HG03442 (cell line): ENCODE measurements around the gene TSPYL1.

Experiments
- ATAC-seq: cut with Tn5 transposase; IDR thresholded peaks from one replicate; pipeline ENCODE4 v1.9.1; 2021; ENCODE audit warnings: mild to moderate bottlenecking, moderate library complexity; ENCODE audit not compliant: unreplicated experiment

The TSPYL1 gene

DNA sequence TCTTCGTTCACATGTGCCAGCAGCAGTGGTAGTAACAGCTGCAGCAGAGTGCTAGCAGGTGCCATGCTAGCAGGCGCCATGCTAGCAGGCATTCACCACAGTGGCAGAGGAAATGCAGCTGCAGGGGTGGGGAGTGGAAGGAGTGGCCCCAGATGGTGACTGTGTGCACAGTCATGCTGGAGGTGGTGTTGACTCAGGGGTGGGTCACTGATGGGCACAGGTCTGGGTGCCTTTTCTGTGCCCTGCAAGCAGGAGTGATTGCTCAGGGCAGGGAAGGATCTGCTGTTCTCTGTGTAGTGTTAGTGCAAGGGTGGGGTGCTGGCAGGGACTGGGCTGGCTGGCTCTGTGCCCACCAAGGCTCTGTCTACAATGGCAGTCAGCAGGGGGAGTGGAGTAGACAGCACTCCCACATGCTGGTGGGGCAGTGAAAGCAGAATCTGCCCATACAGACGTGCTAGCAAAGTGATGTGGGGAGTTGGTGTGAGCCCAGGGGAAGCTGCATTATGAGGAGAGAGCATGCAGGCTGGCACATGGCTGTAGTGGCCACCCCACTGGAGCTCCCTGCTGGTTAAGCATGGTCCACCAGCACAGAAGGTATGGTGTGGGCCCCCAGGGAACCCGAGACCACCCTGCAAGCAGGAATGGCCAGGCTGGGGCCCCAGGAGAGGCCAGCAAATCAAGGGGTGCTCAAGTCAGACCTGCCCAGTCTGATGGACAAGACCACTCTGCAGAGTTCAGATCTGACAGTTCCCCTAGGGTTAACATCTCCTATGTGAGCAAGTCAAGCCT lies 14.5 kb downstream of the TSPYL1 start:
- no peak for ATAC-seq

DNA sequence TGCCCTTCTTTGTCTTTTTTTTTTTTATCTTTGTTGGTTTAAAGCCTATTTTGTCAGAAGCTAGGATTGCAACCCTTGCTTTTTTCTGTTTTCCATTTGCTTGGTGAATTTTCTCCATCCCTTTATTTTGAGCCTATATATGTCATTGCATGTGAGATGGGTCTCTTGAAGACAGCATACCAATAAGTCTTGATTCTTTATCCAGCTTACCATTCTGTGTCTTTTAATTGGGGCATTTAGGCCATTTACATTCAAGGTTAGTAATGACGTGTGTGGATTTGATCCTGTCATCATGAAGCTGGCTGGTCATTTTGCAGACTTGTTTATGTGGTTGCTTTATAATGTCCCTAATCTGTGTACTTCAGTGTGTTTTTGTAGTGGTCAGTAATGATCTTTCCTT lies 16.4 kb downstream of the TSPYL1 start:
- ATAC-seq = no peak

DNA sequence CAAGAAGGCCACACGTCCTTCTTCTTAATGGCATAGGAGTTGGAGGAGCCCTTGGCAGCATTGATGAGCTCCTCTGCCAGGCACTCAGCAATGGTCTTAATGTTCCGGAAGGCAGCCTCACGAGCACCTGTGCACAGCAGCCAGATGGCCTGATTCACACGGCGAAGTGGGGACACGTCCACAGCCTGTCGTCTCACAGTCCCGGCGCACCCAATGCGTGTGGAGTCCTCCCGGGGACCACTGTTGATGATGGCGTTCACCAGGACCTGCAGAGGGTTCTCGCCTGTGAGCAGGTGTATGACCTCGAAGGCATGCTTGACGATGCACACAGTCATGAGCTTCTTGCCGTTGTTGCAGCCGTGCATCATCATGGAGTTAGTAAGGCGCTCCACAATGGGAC lies 21.2 kb downstream of the TSPYL1 start:
- no peak for ATAC-seq

DNA sequence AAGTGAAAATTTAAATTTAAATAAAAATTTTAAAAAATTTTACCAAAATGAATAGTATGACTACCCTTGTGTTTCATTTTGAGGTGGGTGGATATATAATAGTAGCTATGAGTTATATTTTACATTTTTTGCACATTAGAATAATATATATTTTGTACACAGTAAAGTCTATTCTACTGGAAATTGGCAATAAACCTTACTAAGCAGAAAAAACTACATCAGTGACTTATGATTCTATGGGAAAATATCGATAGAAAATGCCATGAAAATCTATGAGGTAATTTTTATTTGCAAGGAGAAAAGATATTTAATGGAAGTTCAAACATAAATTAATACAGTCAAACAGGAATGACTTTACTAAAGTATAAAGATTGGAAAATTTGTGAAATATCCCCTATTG lies 23.0 kb downstream of the TSPYL1 start:
- ATAC-seq = no peak

DNA sequence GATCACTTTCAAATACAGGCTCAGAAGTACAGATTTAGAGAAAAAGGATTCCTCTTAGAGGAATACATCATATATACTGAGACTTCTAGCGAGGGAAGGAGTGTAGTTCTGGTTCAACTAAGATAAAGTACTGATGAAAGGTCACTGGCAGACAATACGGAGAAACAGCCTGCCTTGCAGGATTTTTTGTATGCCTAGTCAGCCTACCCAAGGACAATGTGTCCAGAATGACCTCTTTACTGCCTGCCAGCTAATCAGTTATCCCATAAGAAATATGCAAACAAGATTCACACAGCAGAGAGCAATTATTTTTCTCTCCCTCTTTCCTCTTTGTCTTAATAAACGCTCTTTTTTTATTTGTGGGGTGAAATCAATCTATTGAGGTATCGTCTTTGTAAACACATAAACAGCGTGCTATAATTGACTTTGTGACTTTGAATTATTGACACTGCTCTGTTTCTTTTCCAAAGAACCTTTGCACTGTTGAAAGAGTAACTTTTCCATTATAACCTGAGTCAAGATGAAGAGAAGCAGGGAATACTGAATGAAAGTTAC lies 24.4 kb downstream of the TSPYL1 start:
- ATAC-seq = no peak

DNA sequence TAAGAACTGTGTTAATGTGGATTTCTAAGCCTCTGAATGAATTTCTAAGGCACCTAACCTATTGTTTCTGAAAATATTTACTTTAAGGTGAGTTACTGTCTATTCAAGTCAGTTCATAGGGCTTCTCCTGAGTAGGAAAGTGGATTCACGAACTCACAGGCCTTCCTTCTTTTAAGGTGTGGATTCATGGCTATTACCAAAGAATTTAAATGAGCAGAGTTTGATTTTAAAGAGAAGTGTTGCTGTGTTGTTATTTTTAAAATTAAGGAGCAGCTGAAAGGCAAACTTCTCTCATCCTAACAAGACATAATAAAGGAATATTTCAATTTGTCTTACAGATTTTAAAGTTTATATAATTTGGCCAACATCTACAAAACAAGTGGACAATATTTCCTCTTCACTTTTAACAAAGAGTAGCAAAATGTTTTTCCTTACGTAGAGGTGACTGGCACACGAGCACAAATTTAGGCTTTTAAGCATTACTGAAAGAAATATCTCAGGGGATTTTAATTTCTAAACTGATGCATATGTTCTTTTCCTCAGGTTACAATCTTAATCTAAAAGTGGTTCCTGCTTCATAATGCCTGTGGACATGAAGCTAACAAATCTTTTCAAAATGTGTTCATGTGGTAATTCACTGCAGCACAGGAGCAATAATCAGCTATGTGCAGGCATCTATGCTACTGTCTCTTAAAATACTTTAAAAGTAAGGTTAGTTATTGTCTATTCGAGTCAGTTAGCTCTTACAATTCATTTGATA lies 25.3 kb downstream of the TSPYL1 start:
- ATAC-seq = peak; percentile 18

DNA sequence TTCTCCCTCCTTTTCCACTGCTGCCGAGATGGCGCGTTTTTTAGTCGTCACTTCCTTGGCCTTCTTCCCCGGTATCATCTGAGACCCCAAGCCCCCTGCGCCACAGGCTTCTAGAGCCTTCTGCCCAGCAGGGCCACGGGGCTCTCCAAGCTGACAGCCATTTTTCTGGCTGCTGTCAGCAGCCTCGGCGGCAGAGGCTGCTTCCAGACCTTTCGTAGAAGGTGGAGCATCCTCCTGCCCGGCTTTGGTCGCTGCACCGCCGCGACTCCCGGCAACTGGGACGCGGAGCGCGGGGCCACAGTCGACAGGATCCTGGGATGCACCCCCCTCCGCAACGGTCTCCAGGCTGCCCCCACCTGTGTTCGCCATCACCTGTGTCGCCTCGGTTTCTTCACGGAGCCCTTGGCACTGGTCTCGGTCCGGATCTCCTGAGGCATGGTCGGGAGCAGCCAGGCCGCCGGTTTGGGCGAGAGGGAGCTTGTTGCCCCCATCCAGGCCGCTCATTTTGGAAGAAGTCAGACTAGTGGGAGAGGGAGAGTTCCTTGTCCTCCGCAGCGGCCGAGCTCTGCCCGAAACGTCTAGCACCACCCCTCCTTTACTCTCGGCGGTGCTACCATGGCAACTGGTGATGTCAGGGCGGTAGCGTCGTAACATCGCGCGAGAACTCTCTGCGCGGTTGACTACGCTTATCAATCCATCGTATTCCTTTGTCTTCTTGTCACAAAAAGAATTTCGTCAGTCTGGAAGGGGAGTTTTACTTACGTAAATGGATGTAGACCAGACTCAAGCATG lies 26.0 kb downstream of the TSPYL1 start, which contains the start of gene TSPYL4:
Gene TSPYL4 (minus strand): TSS at position 571 of the 792 bp plus-strand sequence. CDS start 67 bp downstream, at position 504.
- peak; percentile 100 for ATAC-seq

DNA sequence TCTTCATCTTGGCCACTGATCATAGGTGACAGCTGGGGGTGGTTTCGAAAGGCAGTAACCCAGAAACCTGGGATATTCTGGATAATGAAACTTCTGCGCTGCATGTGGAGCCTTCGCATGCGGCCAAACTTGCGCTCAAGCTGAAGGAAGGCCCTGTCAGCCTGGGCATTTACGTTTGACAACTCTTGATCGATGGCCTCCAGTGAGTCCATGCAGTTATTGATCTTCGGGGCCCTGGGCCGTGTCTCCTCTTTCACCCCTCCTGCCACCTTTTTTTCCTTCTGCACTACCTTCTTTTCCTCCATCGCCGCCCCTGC lies 26.6 kb downstream of the TSPYL1 start:
- no peak for ATAC-seq

DNA sequence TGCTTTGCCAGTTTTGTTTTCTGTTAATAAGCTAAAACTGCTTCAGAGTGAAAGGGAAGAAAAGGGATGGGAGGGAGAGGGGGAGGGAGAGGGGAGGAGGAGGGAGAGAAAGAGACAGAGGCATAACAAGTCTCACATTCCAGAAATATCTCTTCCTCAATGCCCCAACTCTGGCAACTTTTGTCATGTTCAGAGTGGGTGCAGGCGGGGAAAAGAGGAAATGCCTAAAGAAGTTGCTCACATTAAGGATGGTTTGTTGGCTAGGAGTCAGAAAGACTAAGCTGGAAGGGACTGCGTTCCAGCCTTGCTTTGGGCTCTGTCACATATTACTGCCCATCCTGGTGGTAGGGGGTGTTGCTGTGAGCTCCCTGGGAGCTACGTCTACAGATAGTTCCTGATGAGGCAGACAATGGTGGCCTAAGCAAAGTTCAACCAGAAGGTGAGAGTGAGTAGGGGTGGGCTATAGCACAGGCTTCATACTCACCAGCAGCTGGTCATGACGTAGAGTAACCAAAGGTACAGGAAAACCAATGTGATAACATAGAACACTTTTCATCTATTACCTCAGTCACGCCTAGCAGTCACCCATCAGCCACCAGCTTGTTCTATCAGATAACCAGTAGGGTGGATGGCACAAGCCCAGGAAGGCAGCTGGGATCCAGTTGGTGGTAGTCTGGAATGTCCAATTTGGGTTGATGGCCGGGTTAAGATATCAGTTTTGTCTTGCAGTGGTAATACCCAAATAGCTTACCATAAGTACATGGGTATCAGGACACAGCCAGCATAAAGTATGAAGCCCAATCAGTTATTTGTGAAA lies 28.0 kb downstream of the TSPYL1 start:
- no peak for ATAC-seq

DNA sequence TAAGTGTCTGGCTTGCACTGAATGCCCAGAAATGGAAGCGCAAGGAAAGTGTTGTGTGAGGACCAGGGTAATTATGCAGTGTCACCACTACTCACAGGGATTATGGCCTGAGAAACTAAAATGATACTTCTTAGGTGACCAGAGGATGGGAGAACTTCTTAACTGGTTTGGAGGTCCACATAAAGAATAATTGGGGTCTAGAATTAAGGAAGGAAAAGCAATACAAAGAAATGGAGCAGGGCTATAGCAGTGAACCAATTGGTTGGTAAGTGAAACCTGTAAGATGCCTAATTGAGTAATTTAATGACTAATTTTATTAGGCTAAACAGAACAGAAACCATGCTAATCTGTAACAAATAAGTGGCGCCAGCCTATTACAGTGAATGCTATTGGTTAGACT lies 31.2 kb downstream of the TSPYL1 start:
- ATAC-seq = no peak

DNA sequence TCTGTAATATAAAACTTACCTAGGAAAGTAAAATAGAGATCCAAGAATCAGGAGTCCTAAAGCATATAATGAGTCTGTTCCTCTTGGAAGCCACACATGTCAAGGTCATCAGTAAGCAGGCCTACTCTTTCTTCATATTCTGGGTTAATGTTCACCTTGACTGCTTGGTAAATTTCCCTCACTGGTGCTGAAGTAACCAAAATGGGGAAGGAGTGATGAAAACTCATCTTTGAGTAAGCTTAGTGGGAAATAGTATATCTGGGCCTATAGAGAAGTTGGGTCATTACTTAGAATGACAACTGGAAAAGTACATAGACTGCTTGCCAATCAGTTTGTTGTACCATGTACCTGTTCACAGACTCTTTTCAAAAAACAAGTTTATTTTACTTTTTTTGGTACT lies 32.4 kb downstream of the TSPYL1 start:
- no peak for ATAC-seq

DNA sequence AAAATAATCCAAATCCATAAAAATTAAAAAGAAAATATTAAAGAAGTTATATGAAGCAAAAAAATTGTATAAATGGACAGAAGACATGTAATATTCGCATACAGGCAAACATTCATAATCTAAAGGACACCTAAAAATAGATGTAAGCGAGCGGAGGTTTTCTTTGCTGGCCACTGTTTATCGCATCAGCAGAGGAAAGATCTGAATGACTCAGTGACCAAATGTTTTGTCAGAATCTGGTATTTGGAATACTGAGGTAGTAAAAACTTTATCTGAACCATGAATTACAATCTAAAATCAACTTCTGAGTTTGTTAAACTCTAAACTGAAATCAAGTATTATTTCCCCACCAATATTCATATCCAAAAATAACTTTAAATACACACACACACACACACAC lies 33.6 kb downstream of the TSPYL1 start:
- ATAC-seq = no peak

DNA sequence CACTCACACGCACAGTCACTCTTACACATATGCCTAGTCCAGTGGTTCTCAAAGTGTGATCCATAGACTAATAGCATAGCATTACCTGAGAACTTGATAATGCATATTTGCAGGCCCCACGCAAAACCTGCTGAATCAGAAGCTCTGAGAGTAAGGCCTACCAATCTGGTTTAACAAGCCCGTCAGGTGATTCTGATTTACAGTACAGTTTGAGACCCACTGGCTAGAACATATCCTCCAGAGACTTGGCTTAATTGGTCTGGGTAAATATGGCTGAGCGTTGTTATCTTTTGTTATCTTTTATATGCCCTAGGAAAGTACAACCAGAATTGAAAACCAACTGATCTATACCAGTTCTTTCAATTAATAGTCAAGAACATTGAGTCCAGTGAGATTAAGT lies 35.4 kb downstream of the TSPYL1 start:
- ATAC-seq = no peak

DNA sequence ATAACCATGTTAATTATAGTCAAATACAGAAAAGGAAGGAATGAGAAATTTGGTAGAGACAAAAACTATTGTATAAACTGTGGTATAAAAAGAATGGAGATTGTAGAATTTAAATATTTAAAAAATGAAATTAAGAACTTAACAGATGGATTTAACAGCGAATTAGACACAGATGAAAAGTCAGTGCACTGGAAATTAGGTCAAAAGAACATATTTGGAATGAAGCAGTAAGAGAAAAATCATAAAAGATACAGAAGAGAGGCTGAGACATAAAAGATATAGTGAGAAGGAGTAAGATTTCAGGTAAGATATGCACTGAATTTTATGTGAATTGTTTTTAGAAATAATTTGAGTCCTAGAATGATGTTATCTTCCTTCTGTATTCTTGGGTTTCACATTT lies 39.9 kb downstream of the TSPYL1 start:
- ATAC-seq = no peak

DNA sequence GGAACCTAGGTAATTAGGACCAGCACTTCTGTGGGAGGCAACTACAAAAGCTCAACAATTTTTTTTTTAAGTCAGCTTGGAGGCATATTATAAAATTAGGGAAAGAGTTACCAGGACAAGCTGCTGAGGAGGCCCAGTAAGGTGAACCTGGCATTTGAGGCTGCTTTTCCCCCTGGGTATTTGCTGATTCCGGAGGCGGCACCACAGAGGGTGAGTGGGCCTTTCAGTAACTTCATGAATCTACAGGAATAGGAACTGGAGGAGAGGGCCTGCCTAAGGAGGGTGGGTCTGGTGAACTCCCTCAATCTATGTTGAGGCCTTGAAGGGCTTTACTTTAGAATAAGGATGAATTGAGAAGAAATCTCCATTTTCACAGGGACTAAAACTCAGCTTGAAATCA lies 40.5 kb downstream of the TSPYL1 start:
- ATAC-seq = no peak

DNA sequence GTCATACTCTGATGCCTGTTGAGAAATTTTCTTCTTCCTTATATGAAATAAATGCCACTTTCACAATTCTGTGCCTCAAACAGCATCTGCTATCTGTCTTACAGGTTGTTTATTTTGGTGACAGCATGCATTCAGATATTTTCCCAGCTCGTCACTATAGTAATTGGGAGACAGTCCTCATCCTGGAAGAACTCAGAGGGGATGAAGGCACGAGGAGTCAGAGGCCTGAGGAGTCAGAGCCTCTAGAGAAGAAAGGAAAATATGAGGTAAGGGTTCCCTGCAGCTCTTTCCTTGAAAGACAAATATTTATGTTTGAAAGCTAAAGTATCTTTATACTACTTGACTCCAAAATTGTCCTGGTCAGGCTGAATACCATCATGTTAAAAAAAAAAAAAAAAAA lies 41.6 kb downstream of the TSPYL1 start:
- ATAC-seq = no peak

DNA sequence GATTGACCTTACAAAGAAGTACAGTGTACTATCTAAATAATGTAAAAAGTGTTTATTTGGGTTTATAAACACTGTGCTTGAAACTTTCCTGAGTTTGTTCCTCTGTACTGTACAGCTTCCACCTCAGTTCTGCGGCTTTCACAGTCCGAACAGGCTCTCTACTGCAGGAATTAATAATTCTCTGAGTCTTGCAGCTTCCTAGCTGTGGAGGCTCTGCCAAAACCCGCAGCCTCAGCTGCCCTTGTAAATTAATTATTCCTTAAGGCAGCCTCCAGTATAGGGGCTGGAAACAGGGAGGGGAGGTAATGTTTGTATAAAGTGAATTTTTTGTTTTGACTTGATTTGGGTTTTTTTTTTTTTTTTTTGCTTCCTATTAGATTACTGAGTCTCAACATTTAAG lies 45.0 kb downstream of the TSPYL1 start:
- ATAC-seq = no peak

DNA sequence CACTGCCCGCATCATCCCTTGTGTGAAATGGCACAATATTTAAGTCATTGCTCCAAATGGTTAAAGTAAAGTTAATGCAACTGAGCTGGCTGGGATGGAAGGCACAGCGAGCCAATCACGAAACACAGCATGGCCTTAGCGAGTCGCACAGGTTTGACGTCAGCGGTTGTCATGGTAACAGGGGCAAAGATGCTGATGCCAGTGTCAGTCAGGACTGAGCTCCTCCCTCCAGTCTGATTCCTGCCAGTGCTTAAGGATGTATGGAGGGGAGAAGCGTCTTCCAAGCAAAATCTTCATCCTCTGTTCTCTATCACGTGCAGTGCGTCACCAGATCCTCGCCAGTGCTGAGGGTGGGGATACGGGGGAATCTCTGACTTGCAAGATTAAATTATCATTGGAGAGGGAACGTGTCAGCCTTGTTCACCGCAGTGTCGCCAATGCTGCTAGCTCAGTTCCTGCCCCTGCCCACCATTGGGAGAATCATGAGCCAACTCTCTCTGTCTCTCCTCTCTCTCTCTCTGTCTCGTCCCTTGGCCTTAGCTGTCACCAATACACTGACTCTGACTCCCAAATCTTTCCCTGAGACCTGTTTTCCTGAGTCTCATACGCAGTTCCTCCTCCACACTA lies 50.3 kb downstream of the TSPYL1 start:
- peak; percentile 43 for ATAC-seq
